ENCODE data around the gene EXD3. TPM values are rescaled to one million over a fixed set of nuclear protein-coding genes. Genes with fewer than 3 reads are reported as not detected.

EXD3 gene
- 4.9 to 7.8 TPM (median 7.0 TPM) in 5 replicates for total RNA-seq (2022; extraction: Qiagen RNA extraction)

DNA sequence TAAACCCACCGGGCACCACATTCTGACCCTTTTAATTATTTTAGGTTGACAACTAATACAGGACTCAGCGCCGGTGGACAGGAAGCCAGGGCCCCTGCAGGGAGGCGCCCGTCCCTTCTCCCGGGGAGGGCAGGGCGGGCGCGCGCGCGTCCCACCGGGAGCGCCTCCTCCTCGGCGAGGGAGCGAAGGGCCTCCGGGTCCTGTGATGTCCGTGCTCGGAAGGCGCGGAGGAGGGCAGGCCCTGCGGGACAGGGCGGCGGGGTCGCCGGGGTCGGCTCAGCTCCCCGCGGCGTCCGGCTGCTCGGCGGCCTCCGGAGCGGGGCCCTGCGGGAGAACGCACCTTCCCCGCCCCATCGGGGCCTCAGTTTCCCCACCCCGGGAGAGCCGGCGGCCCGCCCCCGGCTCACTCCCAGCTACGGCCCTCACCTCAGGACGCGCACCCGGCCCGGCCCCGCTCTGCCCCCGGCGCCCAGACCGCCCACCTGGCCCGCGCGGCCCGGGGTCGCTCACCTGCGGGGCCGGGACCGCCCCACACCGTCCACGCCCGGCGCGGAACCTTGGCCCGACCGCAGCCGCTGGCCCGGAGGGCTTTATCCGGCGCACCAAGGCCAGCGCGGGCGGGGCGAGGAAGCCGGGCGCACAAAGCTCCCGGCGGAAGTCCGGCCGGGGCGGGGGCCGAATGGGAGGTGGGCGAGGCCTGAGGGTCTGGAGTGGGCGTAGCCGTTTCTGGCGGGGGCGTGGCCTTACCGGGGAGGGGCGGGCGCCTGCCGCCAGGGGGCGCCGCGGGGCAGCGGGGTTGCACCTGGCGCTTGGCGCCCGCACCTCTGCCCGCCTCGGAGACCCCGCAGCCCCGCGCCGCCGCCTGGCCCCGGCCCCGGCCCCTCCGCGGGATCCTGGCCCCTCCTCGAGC, at the start of gene EXD3, which contains the start of gene NOXA1:
Gene EXD3, minus strand, starts transcription at position 559 of the 910 bp plus-strand sequence. CDS start 27,805 bp downstream, outside the sequence.
Gene NOXA1, plus strand, starts transcription at position 790 of the 910 bp plus-strand sequence. CDS start 137 bp downstream, outside the sequence.

DNA sequence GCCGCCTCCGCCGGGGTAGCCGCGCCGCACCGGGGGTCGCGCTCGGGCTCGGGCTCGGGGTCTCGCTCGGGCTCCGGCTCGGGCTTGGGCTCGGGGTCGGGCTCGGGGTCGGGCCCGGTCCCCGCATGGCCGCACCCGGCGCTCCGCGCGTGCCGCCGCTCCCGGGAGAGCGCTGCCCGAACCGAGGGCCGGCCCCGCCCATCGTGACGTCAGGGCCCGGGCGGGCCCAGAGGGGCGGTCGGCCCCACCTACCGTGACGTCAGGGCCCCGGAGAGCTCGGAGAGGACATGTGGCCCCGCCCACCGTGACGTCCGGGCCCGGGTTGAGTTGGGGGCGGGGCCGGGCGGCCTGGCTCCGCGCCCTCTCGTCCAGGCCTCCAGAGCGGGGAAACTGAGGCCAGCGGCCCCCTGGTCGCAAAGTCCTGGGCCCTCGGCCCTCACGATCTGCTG, 36.2 kb upstream of the EXD3 start, which contains the start of gene NSMF:
Gene NSMF, minus strand, starts transcription at position 183 of the 449 bp plus-strand sequence. CDS start 232 bp downstream, outside the sequence.

GRCh38 chr9:137441289-137441934, 18.4 kb upstream of the EXD3 start, which contains the start of gene ENTPD8:
TSS of gene ENTPD8 (minus strand) at chr9:137441357. CDS start at chr9:137438285, 3,072 bp downstream.

GRCh38 chr9:137302118-137302448, 120.9 kb downstream of the EXD3 start, which contains the start of gene NRARP:
TSS of gene NRARP (minus strand) at chr9:137302271. CDS start at chr9:137301928, 343 bp downstream.

DNA sequence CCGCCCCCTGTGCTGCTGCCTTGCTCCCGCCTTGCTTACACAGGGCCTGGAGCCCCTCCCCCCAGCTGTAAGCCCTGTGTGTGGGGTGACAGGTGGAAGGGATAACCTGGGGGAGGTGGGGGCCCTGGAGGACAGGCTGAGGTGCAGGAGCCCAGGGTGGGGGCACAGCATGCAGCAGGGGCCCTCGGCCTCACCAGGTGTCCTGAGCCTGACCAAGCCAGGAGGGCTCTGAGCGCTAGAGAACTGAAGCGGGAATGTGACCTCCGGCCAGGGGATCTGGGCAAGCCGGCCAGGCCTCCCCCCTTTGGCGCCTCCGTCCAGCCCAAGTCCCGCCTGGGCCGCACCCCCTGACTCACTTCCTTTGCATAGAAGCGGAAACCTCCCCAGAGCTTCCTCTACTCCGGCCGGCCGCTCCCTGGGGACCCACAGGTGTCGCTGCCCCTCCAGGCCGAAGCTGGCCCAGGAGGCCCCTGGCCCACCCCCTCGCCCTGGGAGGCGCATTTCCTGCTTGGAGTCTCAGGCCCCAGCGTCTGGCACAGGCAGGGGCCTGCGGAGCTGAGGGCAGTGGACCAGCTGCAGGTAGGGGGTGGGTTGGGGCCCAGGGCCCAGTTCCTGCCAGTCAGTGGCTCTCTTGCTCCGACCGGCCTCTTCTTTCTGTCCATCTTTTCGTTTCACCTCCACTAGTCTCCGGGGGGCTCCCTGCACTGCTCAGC, 145.5 kb downstream of the EXD3 start, which contains the start of gene TOR4A:
Gene TOR4A, plus strand, starts transcription at position 398 of the 713 bp plus-strand sequence. CDS start 964 bp downstream, outside the sequence.

Other genes starting within 250 kb of the EXD3 start
- 24.9 to 40.7 TPM (median 36.9 TPM) in 5 replicates for gene ANAPC2, start 234.6 kb downstream of the EXD3 start, total RNA-seq (2022; extraction: Qiagen RNA extraction)
- gene SSNA1, start 234.5 kb downstream of the EXD3 start, total RNA-seq (2022; extraction: Qiagen RNA extraction), result 102 to 161 TPM (median 150 TPM) in 5 replicates
- gene TPRN, start 222.4 kb downstream of the EXD3 start, total RNA-seq (2022; extraction: Qiagen RNA extraction), result 6.2 to 10.5 TPM (median 10.1 TPM) in 5 replicates
- 35.3 to 48.6 TPM (median 45.8 TPM) in 5 replicates for gene TMEM203, start 217.5 kb downstream of the EXD3 start, total RNA-seq (2022; extraction: Qiagen RNA extraction)
- 11.5 to 21.6 TPM (median 18.2 TPM) in 5 replicates for gene NDOR1, start 217.5 kb downstream of the EXD3 start, total RNA-seq (2022; extraction: Qiagen RNA extraction)
- gene RNF208, start 200.9 kb downstream of the EXD3 start, total RNA-seq (2022; extraction: Qiagen RNA extraction), result 0.95 to 2.7 TPM (median 2.2 TPM) in 5 replicates
- gene CYSRT1, start 198.0 kb downstream of the EXD3 start, total RNA-seq (2022; extraction: Qiagen RNA extraction), result 2.7 to 5.0 TPM (median 4.3 TPM) in 5 replicates
- gene RNF224, start 195.7 kb downstream of the EXD3 start, total RNA-seq (2022; extraction: Qiagen RNA extraction), result 0.09 to 0.24 TPM (median 0.14 TPM) in 5 replicates
- 0.07 to 0.14 TPM (median 0.10 TPM) in 4 of 5 replicates, not detected in the other for gene SLC34A3, start 192.3 kb downstream of the EXD3 start, total RNA-seq (2022; extraction: Qiagen RNA extraction)
- 616 to 807 TPM (median 766 TPM) in 5 replicates for gene TUBB4B, start 181.9 kb downstream of the EXD3 start, total RNA-seq (2022; extraction: Qiagen RNA extraction)
- 0.07 TPM in 1 of 5 replicates, not detected in the others for gene STPG3, start 171.9 kb downstream of the EXD3 start, total RNA-seq (2022; extraction: Qiagen RNA extraction)
- gene NELFB, start 167.8 kb downstream of the EXD3 start, total RNA-seq (2022; extraction: Qiagen RNA extraction), result 42.6 to 62.4 TPM (median 57.8 TPM) in 5 replicates
- gene TOR4A, start 145.4 kb downstream of the EXD3 start, total RNA-seq (2022; extraction: Qiagen RNA extraction), result 17.1 to 31.6 TPM (median 26.1 TPM) in 5 replicates
- gene NRARP, start 120.9 kb downstream of the EXD3 start, total RNA-seq (2022; extraction: Qiagen RNA extraction), result 2.8 to 7.8 TPM (median 4.8 TPM) in 5 replicates
- 0.78 to 2.3 TPM (median 2.0 TPM) in 5 replicates for gene NOXA1, start 231 bp upstream of the EXD3 start, total RNA-seq (2022; extraction: Qiagen RNA extraction)
- 0.21 to 0.27 TPM (median 0.24 TPM) in 5 replicates for gene ENTPD8, start 18.2 kb upstream of the EXD3 start, total RNA-seq (2022; extraction: Qiagen RNA extraction)
- 30.7 to 47.3 TPM (median 43.7 TPM) in 5 replicates for gene NSMF, start 36.2 kb upstream of the EXD3 start, total RNA-seq (2022; extraction: Qiagen RNA extraction)
- 0.37 to 1.1 TPM (median 0.76 TPM) in 5 replicates for gene PNPLA7, start 127.2 kb upstream of the EXD3 start, total RNA-seq (2022; extraction: Qiagen RNA extraction)
- gene MRPL41, start 128.7 kb upstream of the EXD3 start, total RNA-seq (2022; extraction: Qiagen RNA extraction), result 45.9 to 97.5 TPM (median 93.9 TPM) in 5 replicates
- 24.0 to 31.8 TPM (median 29.8 TPM) in 5 replicates for gene DPH7, start 155.8 kb upstream of the EXD3 start, total RNA-seq (2022; extraction: Qiagen RNA extraction)
- gene ZMYND19, start 167.3 kb upstream of the EXD3 start, total RNA-seq (2022; extraction: Qiagen RNA extraction), result 39.2 to 57.2 TPM (median 54.5 TPM) in 5 replicates
- 22.7 to 40.3 TPM (median 37.1 TPM) in 5 replicates for gene ARRDC1, start 182.5 kb upstream of the EXD3 start, total RNA-seq (2022; extraction: Qiagen RNA extraction)
- gene EHMT1, start 195.8 kb upstream of the EXD3 start, total RNA-seq (2022; extraction: Qiagen RNA extraction), result 36.1 to 43.1 TPM (median 42.8 TPM) in 5 replicates

All from A549 treated with CORT108297 at 1 μM for 4 hours (cell line).